Endometrial microvascular endothelial cells (primary cell): Measurements from ENCODE around the gene SERPINH1. TPM values are rescaled to one million over a fixed set of nuclear protein-coding genes. Genes with fewer than 3 reads are reported as not detected.

Experiments
- in situ Hi-C: cut with HindIII; loops from 2 replicates; pipeline ENCODE4 v1.10.0; 2017; ENCODE audit warnings: low sequenced_read_pairs, low pct_unique_long_range_greater_than_20kb; ENCODE audit errors: inconsistent ontology term
- total RNA-seq: library from RNA; depleted of rRNA; stranded (reverse); fragments of >200 nt; gene quantifications from one replicate; pipeline ENCODE4 v1.2.3, GENCODE V29; 2015; ENCODE audit errors: inconsistent ontology term

The SERPINH1 gene
- total RNA-seq, 1 donor from 2014 or later = 652 TPM

- in situ Hi-C loops = no loop called here
Observed at GRCh38 chr11:75589051-75589450, 27.0 kb downstream of the SERPINH1 start.

GRCh38 chr11:75589933-75590332, 27.9 kb downstream of the SERPINH1 start:
- in situ Hi-C loops = no loop called here

- in situ Hi-C loops = no loop called here
Observed at GRCh38 chr11:75591371-75591770, 29.3 kb downstream of the SERPINH1 start.

GRCh38 chr11:75591966-75592365, 29.9 kb downstream of the SERPINH1 start:
- in situ Hi-C loops = no loop called here

- in situ Hi-C loops = no loop called here
Observed at GRCh38 chr11:75592715-75593114, 30.7 kb downstream of the SERPINH1 start.

- in situ Hi-C loops = no loop called here
Observed at GRCh38 chr11:75593286-75593915, 31.3 kb downstream of the SERPINH1 start.

GRCh38 chr11:75594211-75594610, 32.2 kb downstream of the SERPINH1 start:
- in situ Hi-C loops = no loop called here

- in situ Hi-C loops = no loop called here
Observed at GRCh38 chr11:75595429-75595828, 33.4 kb downstream of the SERPINH1 start.

GRCh38 chr11:75596914-75597313, 34.9 kb downstream of the SERPINH1 start:
- in situ Hi-C loops = no loop called here

GRCh38 chr11:75597636-75598035, 35.6 kb downstream of the SERPINH1 start:
- in situ Hi-C loops = no loop called here

- in situ Hi-C loops = no loop called here
Observed at GRCh38 chr11:75598264-75598663, 36.2 kb downstream of the SERPINH1 start.

GRCh38 chr11:75598900-75599299, 36.8 kb downstream of the SERPINH1 start:
- in situ Hi-C loops = no loop called here

- in situ Hi-C loops = no loop called here
Observed at GRCh38 chr11:75600356-75600755, 38.3 kb downstream of the SERPINH1 start.

GRCh38 chr11:75601494-75601893, 39.4 kb downstream of the SERPINH1 start:
- in situ Hi-C loops = no loop called here

GRCh38 chr11:75602951-75603350, 40.9 kb downstream of the SERPINH1 start:
- in situ Hi-C loops = no loop called here

- in situ Hi-C loops = no loop called here
Observed at GRCh38 chr11:75603791-75604736, 42.0 kb downstream of the SERPINH1 start.

GRCh38 chr11:75606099-75606498, 44.0 kb downstream of the SERPINH1 start:
- in situ Hi-C loops = no loop called here

GRCh38 chr11:75611823-75612222, 49.8 kb downstream of the SERPINH1 start:
- in situ Hi-C loops = no loop called here

GRCh38 chr11:75615751-75616150, 53.7 kb downstream of the SERPINH1 start:
- in situ Hi-C loops = no loop called here

- in situ Hi-C loops = no loop called here
Observed at GRCh38 chr11:75616281-75616680, 54.2 kb downstream of the SERPINH1 start.
